Uterus (tissue), 2 donors: ENCODE results near the gene WDR46.

ENCODE experiments used
- CTCF ChIP-seq, 4 experiments: fragments of 200-600 bp in 2 of 4; fragments of 450-650 bp in 2 of 4; sonication (generic) in 2 of 4; IDR thresholded peaks; one replicate each; pipeline ENCODE4 v1.5.1; 2016 to 2019; ENCODE audit warnings: antibody characterized with exemption in 4 of 4, mild to moderate bottlenecking in 2 of 4, moderate library complexity in 1 of 4
- POLR2A ChIP-seq, 2 donors: fragments of 450-650 bp; IDR thresholded peaks; one replicate each; pipeline ENCODE4 v1.6.1; 2016; ENCODE audit warnings: antibody characterized with exemption in 2 of 2, mild to moderate bottlenecking in 1 of 2, moderate library complexity in 1 of 2

DNA sequence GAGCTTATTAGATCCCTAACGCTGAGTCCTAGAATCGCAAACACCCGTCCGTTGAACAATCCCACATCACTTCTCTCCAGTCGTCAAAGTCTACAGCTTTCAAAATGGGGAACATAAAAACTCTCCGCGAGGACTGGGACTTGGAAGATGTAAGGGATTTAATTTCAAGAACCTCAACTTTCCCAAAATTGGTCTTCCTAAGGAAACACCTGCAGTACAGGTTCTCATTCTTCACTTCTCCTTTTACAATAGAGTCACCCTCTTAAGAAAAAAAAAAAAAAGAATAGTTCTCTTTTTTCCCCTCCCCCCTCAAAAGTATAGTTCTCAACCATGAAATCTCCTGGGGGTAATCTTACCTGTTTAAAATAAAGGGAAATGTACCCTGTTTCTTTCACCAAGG is 35.1 kb upstream of the WDR46 start:
- TF ChIP-seq CTCF (IDR thresholded peaks at IDR 0.05): no peak
- no peak for TF ChIP-seq POLR2A (IDR thresholded peaks at IDR 0.05)
